NOMO-1 treated with dmso at 0.1 percent for 144 hours (cell line): Measurements from ENCODE around the gene EMB.
"Not testable (repeated sequence)": the region's sequence is repeated elsewhere in the genome, so short reads cannot be mapped to it uniquely, and the experiment has no call there.

Source experiments
- DNase-seq: peaks from one replicate; lab custom pipeline; 2025; ENCODE audit not compliant: unreplicated experiment; lab: John Stamatoyannopoulos, UW

The EMB gene, protein sequence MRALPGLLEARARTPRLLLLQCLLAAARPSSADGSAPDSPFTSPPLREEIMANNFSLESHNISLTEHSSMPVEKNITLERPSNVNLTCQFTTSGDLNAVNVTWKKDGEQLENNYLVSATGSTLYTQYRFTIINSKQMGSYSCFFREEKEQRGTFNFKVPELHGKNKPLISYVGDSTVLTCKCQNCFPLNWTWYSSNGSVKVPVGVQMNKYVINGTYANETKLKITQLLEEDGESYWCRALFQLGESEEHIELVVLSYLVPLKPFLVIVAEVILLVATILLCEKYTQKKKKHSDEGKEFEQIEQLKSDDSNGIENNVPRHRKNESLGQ

DNA sequence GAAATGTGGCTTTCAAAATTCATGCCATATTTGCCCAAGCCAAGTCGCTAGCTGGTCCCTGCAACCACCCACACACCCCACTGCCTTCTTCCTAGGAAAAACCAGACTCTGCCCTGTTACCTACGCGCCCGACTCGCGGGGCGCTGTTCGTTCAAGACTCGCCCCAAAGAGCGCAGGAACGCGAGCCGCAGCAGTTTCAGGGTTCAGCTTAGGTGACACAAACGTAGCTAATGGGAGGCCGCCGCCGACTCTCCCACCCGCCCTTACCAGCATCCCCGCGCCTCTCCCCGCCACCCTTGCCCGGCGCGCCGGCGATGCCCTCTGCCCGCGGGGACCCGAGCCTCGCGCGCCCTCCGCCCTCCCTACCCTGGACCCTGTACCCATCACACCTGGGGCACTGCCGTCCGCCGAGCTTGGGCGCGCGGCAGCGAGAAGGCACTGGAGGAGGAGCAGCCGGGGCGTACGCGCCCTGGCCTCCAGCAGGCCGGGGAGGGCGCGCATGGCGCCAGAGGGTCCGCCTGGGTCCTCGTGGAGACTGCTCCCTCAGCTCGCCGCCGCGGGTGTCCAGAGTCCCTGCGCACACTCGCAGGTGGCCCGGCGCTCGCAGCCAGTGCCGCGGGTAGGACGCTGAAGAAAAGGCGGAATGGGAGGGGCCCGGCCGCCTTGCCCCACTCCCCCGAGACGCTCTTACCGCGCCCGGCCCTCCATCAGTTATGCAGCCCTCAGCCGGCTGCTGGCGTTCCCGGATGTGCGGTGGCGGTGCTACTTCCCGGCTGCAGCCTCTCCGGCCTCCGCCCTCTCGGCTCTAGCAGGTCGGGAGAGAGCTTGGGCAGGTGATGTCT, at the start of gene EMB:
EMB (minus strand) TSS at position 638 of the 842 bp plus-strand sequence; CDS start at position 501, 137 bp downstream.
- DNase-seq, result peak; percentile 84

DNA sequence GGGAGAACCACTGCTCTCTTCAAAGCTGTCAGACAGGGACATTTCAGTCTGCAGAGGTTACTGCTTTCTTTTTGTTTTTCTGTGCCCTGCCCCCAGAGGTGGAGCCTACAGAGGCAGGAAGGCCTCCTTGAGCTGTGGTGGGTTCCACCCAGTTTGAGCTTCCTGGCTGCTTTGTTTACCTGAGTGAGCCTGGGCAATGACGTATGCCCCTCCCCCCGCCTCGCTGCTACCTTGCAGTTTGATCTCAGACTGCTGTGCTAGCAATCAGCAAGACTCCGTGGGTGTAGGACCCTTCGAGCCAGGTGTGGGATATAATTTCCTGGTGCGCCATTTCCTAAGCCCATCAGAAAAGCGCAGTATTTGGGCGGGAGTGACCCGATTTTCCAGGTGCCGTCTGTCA, 48.4 kb upstream of the EMB start:
- not testable (repeated sequence) for DNase-seq

DNA sequence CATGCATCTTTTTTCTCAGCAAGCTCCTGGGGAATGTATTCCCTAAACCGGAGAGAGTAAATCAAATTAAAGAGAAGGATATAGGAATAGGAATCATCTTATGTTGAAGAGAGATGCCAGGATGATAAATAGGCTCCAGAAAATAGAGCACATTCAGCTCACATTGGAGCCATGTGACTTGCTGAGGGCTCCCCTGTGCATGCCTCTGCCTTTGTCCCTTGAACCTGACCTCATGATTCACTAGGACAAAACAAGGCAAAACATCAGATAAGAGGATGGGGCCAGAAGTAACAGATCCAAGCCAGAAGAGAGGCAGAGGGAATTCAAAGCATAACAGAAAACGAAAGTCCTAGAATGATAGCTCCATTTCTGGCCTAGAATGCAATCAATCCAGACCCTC, 37.7 kb upstream of the EMB start:
- DNase-seq, result not testable (repeated sequence)

DNA sequence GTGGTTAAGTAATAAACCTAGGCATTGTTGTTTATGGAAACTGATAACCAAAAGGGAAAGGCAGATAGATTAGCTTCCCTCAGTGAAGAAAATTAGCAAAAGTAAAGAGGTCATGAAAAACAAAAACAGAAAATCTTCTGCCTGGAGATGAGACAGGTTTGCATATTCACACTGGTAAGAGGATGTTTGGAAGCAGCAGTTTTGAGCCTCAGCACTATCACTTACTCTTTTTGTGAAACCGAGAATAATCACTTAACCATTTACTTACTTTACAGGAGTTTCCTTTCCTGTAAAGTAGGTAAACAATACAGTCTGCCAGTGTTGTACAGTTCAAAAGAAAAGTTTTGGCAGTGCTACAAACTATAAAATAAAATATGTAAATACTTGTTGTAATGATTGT, 35.5 kb upstream of the EMB start:
- no peak for DNase-seq

DNA sequence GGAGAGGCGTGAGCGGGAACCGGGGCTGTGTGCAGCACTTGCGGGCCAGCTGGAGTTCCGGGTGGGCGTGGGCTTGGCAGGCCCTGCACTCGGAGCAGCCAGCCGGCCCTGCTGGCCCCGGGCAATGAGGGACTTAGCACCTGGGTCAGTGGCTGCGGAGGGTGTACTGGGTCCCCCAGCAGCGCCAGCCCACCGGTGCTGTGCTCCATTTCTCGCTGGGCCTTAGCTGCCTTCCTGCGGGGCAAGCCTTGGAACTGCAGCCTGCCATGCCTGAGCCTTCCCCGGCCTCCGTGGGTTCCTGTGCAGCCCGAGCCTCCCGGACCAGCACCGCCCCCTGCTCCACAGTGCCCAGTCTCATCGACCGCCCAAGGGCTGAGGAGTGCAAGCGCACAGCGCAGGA, 23.9 kb upstream of the EMB start:
- DNase-seq, result not testable (repeated sequence)

DNA sequence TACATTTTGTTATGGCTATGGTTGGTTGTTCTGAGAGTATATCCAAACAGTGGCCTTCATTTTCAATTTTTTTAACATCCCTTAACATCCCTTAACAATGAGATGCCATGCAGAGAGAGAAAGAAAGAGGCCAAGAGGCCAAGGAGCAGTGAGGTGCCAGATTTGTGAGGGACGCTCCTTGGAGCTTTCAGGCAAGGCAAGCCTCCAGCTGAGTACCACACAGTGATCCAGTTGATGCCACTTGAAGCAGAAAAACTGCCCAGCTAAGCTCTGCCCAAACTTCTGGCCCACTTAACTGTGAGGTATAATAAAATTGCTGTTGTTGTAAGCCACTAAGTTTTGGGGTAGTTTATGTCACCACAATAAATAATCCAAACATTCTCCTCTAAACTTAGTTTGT, 22.6 kb upstream of the EMB start:
- DNase-seq, result no peak

DNA sequence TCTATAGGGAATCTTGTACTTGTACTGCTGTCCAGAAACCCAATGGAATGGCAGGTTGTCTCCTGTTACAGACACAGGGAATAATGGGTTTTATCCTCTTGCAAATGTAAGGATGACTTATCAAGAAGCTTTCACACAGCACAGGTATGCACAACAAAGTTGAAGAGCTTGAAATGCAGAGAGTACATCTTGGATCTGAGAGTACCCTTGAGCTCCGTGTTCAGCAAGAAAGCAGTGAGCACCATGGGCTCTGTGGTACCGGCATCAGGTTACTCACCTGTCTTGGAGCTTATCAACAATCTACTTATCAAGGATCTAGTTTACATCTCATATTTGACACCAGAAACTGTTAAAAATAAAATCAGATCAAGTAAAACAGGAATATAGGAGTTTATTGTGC, 22.0 kb upstream of the EMB start:
- no peak for DNase-seq

DNA sequence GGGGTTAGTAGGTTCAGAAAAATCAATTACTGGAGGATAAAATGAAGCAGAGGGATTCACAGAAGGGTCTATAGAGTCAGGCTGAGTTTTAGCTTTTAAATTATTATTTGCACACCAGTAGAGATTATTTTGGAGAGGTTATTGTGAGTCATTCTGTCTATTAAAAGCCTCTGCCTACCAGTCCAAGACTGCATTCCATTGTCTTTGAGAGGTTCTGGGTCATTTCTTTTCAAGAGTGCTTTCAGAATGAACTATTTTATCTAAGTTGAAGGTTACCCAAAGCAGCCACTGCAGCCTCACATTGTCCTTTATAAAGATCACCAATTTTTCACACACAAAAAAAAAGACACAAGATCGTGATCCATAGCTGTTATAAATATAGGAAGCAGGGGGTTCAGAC, 21.5 kb upstream of the EMB start:
- not testable (repeated sequence) for DNase-seq

DNA sequence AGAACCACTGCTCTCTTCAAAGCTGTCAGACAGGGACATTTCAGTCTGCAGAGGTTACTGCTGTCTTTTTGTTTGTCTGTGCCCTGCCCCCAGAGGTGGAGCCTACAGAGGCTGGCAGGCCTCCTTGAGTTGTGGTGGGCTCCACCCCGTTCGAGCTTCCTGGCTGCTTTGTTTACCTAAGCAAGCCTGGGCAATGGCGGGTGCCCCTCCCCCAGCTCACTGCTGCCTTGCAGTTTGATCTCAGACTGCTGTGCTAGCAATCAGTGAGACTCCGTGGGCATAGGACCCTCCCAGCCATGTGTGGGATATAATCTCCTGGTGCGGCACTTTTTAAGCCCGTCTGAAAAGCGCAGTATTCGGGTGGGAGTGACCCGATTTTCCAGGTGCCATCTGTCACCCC, 17.3 kb upstream of the EMB start:
- not testable (repeated sequence) for DNase-seq

DNA sequence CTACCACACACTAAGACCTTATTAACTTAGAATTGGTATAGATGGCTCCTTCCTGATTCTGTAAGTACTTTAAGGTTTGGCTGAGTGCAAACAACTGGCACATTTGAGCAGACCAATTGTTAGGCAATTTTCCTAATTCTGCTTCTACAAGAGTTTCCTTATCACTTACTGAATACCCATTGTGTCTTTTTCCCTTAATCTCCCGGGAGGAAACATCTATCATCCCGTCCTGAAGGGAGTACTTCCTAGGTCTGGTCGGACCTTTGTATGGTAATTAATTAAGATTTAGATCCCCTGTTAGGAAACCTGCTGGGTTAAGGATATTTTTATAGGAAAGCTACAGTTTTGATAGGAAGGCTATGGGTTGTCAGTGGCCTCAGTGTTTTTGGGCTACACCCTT, 8.2 kb upstream of the EMB start:
- DNase-seq, result not testable (repeated sequence)

DNA sequence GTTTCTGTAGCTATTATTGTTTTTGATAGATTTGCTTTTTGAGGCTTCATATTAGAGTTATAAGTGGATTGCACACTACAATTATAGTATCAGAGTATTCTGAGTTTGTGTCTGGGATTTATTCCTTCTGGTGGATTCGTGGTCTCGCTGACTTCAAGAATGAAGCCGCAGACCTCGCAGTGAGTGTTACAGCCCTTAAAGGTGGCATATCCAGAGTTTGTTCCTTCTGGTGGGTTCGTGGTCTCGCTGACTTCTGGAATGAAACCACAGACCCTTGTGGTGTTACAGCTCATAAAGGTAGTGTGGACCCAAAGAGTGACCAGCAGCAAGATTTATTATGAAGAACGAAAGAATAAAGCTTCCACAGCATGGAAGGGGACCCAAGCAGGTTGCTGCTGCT, 6.9 kb upstream of the EMB start:
- no peak for DNase-seq

DNA sequence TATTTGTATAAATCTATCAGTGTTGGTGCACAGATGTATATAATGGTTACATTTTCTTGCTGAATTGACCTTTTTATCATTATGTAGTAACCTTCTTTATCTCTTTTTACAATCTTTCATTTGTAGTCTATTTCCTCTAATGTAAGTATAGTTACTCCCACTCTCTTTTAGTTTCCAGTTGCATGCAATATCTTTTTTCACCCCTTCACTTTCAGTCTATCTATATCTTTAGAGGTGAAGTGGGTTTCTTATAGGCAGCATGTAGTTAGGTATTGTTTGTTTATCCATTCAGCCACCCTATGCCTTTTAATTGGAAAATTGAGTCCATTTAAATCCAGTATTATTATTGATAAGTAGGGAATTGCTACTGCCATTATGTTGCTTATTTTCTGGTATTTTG, 6.1 kb upstream of the EMB start:
- DNase-seq, result no peak

DNA sequence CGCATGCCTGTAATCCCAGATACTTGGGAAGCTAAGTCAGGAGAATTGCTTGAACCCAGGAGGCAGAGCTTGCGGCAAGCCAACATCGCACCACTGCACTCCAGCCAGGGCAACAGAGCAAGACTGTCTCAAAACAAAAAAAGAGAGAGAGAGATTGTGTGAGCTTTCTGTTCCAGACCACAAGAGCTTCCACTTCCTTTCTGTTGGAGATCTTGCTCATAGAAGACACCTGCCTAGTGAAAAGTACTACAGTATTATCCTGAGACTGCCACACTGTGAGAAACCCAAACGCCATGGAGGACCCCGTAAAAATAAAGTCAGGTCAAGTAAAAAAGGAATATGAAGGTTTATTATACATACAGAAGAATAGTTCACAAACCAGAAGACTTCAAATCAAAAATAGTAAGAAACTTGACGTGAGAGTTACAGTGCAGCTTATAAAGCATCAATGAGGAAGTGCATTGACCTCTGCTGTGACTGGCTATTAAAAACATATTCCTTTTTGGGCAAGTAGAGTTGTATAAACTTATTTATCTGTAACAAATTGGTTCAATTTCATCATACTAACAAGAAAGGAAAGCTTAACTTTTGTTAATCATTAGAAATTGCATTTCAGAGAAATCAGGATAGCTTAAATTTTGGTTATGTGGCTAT, 4.3 kb upstream of the EMB start:
- DNase-seq, result peak; percentile 82

DNA sequence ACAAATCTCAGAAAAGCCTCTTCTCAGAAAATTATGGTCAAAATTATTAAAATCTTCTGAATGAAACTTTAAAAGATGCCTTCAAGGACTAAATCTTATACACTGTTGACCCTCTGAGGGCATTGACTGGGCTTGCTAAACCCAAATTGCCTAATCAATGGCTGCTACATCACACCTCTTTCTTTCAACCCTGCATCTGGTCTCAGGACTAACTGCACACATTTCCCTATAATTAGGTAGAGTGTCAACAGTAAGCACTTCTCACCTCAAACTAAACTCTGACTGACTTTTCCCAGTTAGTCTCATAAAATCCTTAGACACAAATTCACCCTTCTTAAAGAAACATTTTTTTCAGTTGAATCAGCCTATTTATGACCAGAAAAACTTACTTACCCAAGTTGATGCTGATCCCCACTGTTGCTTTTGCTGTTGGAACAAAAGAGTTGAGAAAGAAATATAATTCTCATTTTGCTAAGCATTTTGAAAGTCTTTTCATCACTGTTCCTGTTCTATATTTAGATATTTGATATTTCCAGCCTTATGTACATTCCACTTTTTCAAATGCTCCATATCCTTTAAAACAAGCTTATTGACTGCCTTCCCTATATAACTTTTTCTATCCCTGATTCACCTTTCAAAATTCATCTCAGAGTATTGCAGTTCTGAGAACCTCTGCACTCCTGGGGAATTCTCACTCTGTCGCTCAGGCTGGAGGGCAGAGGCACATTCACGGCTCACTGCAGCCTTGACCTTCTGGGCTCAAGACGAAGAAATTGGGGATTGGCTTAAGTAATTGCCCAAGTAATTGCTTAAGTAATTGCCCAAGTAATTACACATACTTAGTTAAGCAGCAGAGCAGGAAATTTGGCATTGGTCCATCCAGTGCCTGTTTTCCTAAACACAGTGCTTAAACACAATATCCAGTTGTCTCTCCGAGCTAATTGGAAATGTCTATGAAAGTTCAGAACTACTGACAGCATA, 1.8 kb upstream of the EMB start:
- DNase-seq, result peak; percentile 51

DNA sequence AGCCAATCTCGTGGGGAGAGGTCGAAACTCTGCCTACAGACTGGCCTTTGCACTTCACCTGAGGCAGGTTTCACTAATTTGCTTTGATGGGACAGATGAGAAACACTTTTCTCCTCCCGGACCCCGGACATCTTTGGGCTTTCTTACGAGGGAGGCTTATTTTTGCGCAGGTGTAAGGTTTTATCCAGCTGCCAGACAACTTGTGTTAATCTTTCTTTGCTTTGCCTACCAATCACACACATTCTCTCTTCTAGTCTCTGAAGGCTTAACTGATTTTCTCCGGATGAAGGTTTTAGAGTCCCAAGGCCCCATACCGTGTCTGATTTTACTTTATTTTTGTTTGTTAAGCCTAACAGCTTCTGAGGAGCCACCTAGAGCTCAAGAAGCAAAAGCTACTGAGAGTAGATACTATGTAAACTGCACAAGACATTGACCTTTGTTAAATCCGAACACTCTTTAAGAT, 436 bp upstream of the EMB start:
- DNase-seq, result no peak

DNA sequence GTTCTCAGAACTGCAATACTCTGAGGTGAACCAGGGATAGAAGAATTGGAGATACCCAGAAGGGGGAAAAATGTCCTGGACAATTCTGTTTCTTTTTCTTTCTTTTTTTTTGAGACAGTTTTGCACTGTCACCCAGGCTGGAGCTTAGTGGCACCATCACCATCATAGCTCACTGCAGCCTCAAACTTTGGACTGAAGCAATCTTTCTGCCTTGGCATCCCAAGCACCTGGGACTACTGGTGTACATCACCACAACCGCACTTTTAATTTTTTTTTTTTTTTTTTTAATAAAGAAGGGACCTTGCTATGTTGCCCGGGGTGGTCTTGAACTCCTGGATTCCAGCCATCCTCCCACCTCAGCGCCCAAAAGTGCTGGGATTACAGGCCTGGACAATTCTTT, 1.9 kb downstream of the EMB start:
- no peak for DNase-seq

DNA sequence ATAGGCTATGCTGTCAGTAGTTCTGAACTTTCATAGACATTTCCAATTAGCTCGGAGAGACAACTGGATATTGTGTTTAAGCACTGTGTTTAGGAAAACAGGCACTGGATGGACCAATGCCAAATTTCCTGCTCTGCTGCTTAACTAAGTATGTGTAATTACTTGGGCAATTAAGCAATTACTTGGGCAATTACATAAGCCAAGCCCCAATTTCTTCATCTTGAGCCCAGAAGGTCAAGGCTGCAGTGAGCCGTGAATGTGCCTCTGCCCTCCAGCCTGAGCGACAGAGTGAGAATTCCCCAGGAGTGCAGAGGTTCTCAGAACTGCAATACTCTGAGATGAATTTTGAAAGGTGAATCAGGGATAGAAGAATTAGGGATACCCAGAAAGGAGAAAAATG, 3.0 kb downstream of the EMB start:
- peak; percentile 64 for DNase-seq

DNA sequence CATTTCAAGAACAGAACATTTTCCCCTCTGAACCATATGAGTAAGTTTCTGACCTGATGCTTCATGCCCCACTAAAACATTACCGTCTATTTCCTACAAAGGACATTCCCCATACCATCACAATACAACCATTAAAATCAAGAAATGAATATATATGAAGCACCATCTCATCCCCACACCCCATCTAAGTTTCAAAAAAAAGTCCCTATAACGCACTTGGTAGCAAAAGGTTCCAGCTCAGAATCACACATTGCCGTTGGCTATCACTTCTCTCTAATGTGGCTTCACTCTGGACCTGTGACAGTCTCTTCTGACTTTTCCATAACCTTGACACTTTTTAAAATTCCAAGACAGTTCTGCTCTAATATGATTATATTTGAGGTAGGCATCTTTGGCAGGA, 5.9 kb downstream of the EMB start:
- no peak for DNase-seq

DNA sequence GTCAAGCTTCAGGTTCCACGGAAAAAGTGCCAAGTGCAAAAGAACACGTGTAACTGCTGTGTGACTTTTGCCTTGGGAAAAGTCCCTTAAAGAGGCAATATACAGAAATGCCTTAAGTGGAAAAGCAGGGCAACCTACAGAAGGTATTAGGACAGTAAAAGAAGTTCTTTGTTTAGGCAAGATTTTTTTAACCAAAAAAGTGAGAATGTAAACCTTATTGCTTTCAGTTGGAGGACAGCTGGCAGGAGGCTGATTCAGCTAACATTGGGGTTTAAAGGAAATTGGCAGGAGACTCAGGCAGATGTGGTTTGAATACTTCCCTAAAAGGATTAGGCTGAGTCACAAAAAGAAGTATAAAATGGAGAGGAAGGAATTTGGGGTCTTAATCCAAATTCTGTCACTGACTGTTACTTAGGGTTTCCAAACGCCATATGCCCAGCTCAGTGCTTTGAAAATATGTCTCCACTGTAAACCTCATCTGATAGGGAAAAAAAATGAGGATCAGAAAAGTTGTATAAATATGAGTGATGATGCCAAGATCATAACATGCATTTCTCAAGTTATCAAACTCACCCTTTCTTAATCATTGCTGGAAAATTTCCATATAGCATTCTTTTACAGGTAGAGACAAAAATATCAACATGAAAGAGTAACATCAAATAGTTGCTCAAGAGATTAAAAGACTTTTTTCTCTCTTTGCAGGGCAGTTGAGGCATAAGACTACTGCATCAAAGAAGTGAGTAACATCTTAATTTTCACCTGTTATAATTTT, 9.8 kb downstream of the EMB start:
- DNase-seq, result not testable (repeated sequence)
